Body of pancreas (tissue), 4 donors: ENCODE data around the gene KLHDC4. TPM values are rescaled to one million over a fixed set of nuclear protein-coding genes. Genes with fewer than 3 reads are reported as not detected.

Experiments used
- ATAC-seq: fragments of 150-250 bp; one replicate; pipeline ENCODE4 v1.9.1; 2016
- DNase-seq, 4 donors: peaks; one replicate each; pipeline ENCODE4 v3.0.0-alpha.2; 2019
- H3K27ac ChIP-seq, 4 donors: fragments of 200-600 bp; sonication (generic); 1 replicate in 3 of 4; 2 replicates in 1 of 4; pipeline versions ENCODE4 v1.5.1 to v1.6.1; 2016 to 2019; ENCODE audit warnings: mild to moderate bottlenecking in 1 of 4, mixed read lengths in 1 of 4, moderate library complexity in 1 of 4
- H3K27me3 ChIP-seq, 2 donors: fragments of 200-600 bp; sonication (generic); one replicate each; pipeline ENCODE4 v1.6.0; 2016; ENCODE audit warnings: mild to moderate bottlenecking in 1 of 2
- H3K36me3 ChIP-seq, 2 donors: fragments of 200-600 bp; sonication (generic); replicated peaks in 1 of 2; 2 replicates each; pipeline ENCODE4 v1.5.1; 2016; ENCODE audit warnings: low read depth in 2 of 2; ENCODE audit not compliant: insufficient read depth in 1 of 2
- H3K4me1 ChIP-seq: fragments of 200-600 bp; sonication (generic); one replicate; pipeline ENCODE4 v1.6.0; 2016
- H3K4me3 ChIP-seq, 2 donors: fragments of 200-600 bp; sonication (generic); 1 replicate in 1 of 2; 2 replicates in 1 of 2; pipeline ENCODE4 v1.5.1; 2016 to 2019
- H3K9me3 ChIP-seq, 3 donors: fragments of 200-600 bp; sonication (generic); 1 replicate in 2 of 3; 2 replicates in 1 of 3; pipeline ENCODE4 v1.5.1; 2016
- POLR2A ChIP-seq, 3 donors: fragments of 450-650 bp; IDR thresholded peaks; one replicate each; pipeline ENCODE4 v1.6.1; 2016; ENCODE audit warnings: antibody characterized with exemption in 3 of 3, mild to moderate bottlenecking in 2 of 3
- WGBS, 2 donors: methylation state at CpG; one replicate each; pipeline ENCODE4 v1.1.5; 2017; 5-methylcytosine and 5-hydroxymethylcytosine counted together
- intact Hi-C: fragments of 100-400 bp; cut with DNase I; formaldehyde crosslinking; loops from one replicate; pipeline ENCODE4 v1.15.1; 2023
- total RNA-seq, 2 donors: library from RNA; depleted of rRNA; stranded (reverse); fragments of >200 nt; gene quantifications; one replicate each; pipeline ENCODE4 v1.1.0, GENCODE V29; 2016
- TF ChIP-seq, protein P1 (sequence below), 7 experiments: fragments of 450-650 bp in 4 of 7; fragments of 200-600 bp in 3 of 7; sonication (generic) in 3 of 7; IDR thresholded peaks; one replicate each; pipeline ENCODE4 v1.5.1; 2016 to 2019; ENCODE audit warnings: antibody characterized with exemption in 7 of 7

Gene KLHDC4
- total RNA-seq, 2 donors from 2014 or later, result 25.4 to 82.1 TPM

DNA sequence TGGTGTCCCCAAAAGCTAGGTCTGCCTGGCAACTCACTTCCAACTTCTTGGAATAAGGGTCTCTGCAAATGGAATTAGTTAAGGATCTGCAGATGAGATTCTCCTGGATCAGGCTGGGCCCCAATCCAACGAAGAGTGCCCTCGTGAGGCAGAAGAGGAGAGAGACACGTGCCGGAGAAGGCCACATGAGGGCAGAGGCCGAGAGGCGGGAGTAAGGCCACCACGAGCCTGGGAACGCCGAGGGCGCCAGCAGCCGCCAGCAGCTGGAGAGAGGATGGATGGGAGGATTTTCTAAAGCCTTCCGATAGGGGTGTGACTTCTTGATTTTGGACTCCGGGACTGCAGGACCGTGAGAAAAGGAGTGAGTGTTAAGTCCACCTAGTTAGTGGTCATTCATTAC is 87.2 kb downstream of the KLHDC4 start:
- H3K4me1 ChIP-seq, result no peaks in the 10 kb centered on the region
- DNase-seq, result no peak
- H3K9me3 ChIP-seq, result no peaks in the 10 kb centered on the region
- no peaks in the 10 kb centered on the region for H3K27me3 ChIP-seq
- no peak overlapping the region for H3K27ac ChIP-seq
- no peak for ATAC-seq
- TF ChIP-seq, protein P1, sequence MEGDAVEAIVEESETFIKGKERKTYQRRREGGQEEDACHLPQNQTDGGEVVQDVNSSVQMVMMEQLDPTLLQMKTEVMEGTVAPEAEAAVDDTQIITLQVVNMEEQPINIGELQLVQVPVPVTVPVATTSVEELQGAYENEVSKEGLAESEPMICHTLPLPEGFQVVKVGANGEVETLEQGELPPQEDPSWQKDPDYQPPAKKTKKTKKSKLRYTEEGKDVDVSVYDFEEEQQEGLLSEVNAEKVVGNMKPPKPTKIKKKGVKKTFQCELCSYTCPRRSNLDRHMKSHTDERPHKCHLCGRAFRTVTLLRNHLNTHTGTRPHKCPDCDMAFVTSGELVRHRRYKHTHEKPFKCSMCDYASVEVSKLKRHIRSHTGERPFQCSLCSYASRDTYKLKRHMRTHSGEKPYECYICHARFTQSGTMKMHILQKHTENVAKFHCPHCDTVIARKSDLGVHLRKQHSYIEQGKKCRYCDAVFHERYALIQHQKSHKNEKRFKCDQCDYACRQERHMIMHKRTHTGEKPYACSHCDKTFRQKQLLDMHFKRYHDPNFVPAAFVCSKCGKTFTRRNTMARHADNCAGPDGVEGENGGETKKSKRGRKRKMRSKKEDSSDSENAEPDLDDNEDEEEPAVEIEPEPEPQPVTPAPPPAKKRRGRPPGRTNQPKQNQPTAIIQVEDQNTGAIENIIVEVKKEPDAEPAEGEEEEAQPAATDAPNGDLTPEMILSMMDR (IDR thresholded peaks at IDR 0.05), result no peak
- no peak overlapping the region for H3K4me3 ChIP-seq
- H3K36me3 ChIP-seq, result no peaks in the 10 kb centered on the region
- intact Hi-C loops, result no loop called here
- WGBS, 2 donors, result 32 to 48% methylated on average over 14 of the region's 14 CpGs

DNA sequence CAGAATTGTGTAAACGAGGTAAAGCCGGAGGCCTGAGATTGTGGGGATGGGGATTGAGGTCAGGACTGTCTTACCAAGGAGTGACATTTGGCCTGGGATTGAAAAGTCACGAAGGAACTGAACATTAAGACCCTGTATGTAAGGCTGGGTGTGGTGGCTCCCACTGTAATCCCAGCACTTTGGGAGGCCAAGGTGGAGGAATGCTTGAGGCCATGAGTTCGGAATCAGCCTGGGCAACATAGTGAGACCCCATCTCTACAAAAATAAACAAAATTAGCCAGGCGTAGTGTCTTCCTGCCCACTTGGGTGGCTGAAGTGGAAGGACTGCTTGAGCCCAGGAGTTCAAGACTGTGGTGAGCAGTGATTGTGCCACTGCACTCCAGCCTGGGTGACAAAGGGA is 88.0 kb downstream of the KLHDC4 start:
- DNase-seq, result no peak
- H3K36me3 ChIP-seq, result no peaks in the 10 kb centered on the region
- H3K9me3 ChIP-seq, result no peaks in the 10 kb centered on the region
- no peak overlapping the region for H3K4me3 ChIP-seq
- 64 to 67% methylated on average over 5 of the region's 5 CpGs for WGBS, 2 donors
- no peaks in the 10 kb centered on the region for H3K27me3 ChIP-seq
- ATAC-seq, result no peak
- TF ChIP-seq, protein P1 (IDR thresholded peaks at IDR 0.05), result no peak
- TF ChIP-seq POLR2A (IDR thresholded peaks at IDR 0.05), result no peak
- H3K4me1 ChIP-seq, result no peaks in the 10 kb centered on the region
- intact Hi-C loops, result no loop called here
- no peak overlapping the region for H3K27ac ChIP-seq

DNA sequence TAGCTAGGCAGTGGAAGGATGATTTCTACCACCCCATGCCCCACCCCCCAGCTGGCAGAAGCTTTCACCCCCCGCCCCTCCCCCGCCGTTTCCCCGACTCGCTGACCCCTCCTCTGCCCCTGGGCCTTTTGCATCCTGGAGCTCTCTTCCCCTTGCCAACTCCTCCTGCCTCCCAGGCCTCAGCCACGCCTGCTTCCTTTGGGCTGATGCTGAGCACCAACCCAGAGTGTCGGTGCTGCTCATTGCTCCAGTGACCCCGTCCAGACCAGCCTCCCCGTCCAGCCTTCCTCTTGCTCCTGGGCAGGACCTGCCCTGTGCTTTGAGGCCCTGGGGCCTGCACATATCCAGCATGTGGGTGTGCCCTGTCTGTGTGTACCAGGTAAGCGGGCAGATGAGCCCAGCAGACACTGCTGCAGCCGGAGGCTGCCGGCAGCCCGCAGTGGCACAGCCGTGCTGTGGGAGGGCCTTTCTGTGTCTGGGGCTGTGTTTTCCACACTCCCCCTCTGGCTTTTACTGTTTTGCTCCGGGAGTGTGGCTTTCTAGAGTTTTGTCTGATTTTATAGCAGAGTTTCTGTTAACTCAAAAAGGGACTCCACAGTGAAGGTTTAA is 90.6 kb downstream of the KLHDC4 start:
- DNase-seq (no peak), ATAC-seq (no peak)
- Histone ChIP-seq H3K9me3 (no peaks in the 10 kb centered on the region), H3K36me3 (no peaks in the 10 kb centered on the region), H3K27ac (no peak overlapping the region), H3K4me3 (no peak overlapping the region), H3K4me1 (no peaks in the 10 kb centered on the region), H3K27me3 (no peaks in the 10 kb centered on the region)
- intact Hi-C loops, result no loop called here
- TF ChIP-seq, protein P1 (IDR thresholded peaks at IDR 0.05), result no peak
- TF ChIP-seq POLR2A (IDR thresholded peaks at IDR 0.05), result no peak
- WGBS, 2 donors, result 31 to 40% methylated on average over 13 to 14 of the region's 15 CpGs

DNA sequence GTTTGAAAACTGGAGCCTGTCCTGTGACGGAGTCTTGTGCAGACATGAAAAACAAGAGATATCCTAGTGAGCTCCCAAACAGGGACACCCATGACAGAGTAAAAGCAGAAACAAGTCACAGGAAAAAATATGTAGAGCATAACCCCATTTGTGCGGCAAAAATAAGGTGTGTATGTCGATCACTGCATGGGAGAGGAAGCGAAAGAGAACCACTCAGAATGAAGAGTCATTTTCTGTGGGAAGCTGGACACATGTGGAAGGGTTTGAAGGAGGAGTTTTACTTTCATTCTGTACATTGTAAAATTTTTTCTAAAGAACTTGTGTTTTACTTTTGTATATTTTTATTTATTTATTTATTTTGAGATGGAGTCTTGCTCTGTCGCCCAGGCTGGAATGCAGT is 91.4 kb downstream of the KLHDC4 start:
- H3K27ac ChIP-seq, result no peak overlapping the region
- no peaks in the 10 kb centered on the region for H3K27me3 ChIP-seq
- no peak for ATAC-seq
- WGBS, 2 donors, result 71 to 78% methylated on average over 5 of the region's 5 CpGs
- H3K36me3 ChIP-seq, result no peaks in the 10 kb centered on the region
- no peak for TF ChIP-seq POLR2A (IDR thresholded peaks at IDR 0.05)
- TF ChIP-seq, protein P1 (IDR thresholded peaks at IDR 0.05), result no peak
- DNase-seq, result no peak
- no peaks in the 10 kb centered on the region for H3K4me1 ChIP-seq
- intact Hi-C loops, result no loop called here
- H3K4me3 ChIP-seq, result no peak overlapping the region
- no peaks in the 10 kb centered on the region for H3K9me3 ChIP-seq

- no peaks in the 10 kb centered on the region for H3K27me3 ChIP-seq
- H3K27ac ChIP-seq, result no peak overlapping the region
- DNase-seq, result no peak
- ATAC-seq, result no peak
- no peaks in the 10 kb centered on the region for H3K36me3 ChIP-seq
- no peaks in the 10 kb centered on the region for H3K9me3 ChIP-seq
- intact Hi-C loops, result no loop called here
- TF ChIP-seq POLR2A (IDR thresholded peaks at IDR 0.05), result no peak
- TF ChIP-seq, protein P1 (IDR thresholded peaks at IDR 0.05), result no peak
- H3K4me3 ChIP-seq, result no peak overlapping the region
- WGBS, 2 donors, result 68 to 88% methylated on average over 3 to 20 of the region's 20 CpGs
- no peaks in the 10 kb centered on the region for H3K4me1 ChIP-seq
These were observed 94.0 kb downstream of the KLHDC4 start for GRCh38 chr16:87671715-87672270.
